ENCODE measurements around the gene IL2RA. TPM values are rescaled to one million over a fixed set of nuclear protein-coding genes. Genes with fewer than 3 reads are reported as not detected.

IL2RA gene
- total and polyA plus RNA-seq, 10 of the 15 experiments (the other 5 are each of a cell fraction or from before 2014, with no cell fraction given): 2.2 to 6.0 (median 4.9) TPM

GRCh38 chr10:5981529-5981928 lies 80.6 kb downstream of the IL2RA start:
- no peak for ATAC-seq
- Histone ChIP-seq H3K4me3 (no peak overlapping the region), H4K20me1 (ENCODE audit: control insufficient read depth, insufficient read depth) (no peaks in the 10 kb centered on the region), H3K36me3 (ENCODE audit: control insufficient read depth in 2 of 2, insufficient read depth in 2 of 2, low read length in 1 of 2) (no peaks in the 10 kb centered on the region), H2AFZ (ENCODE audit: control insufficient read depth, low read depth, low read length) (no peak overlapping the region), H3K4me2 (ENCODE audit: control insufficient read depth, insufficient read depth) (no peak overlapping the region), H3K9me3 (replicated peaks; ENCODE audit: control insufficient read depth, insufficient read depth, low read length) (no peaks in the 10 kb centered on the region; the same call in 2 of the 3 replicates), H3K27ac (ENCODE audit: control insufficient read depth, insufficient read depth) (no peak overlapping the region), H3K4me1 (ENCODE audit: control insufficient read depth, insufficient read depth, low read length) (no peaks in the 10 kb centered on the region), H3K9ac (ENCODE audit: control insufficient read depth, insufficient read depth, low read length) (no peak overlapping the region), H3K27me3 (replicated peaks in 1 of 2; ENCODE audit: control insufficient read depth in 2 of 2, insufficient read depth in 2 of 2, low read length in 1 of 2) (no peaks in the 10 kb centered on the region; a peak in 1 of 4 replicates), H3K79me2 (ENCODE audit: control insufficient read depth, insufficient read depth, low read length) (peaks cover 16% of the 10 kb centered on the region)
- ChIA-PET POLR2A (interaction anchor here (0.6 kb wide), 2 partner anchors 43 to 106 kb away, joined by 5 read pairs; no protein-coding TSS in a partner anchor), RAD21 (ENCODE audit: unreplicated experiment) (interaction anchor here (0.7 kb wide), 1 partner anchor 354 kb away, joined by 4 read pairs; no protein-coding TSS in a partner anchor), CTCF (no interaction called here), SMC1A (ENCODE audit: uncharacterized antibody, unreplicated experiment) (no interaction called here)
- DNase-seq (ENCODE audit: low read depth, low spot score): no peak
- no peak for FAIRE-seq
- intact Hi-C loops (cut with micrococcal nuclease; ENCODE audit: unreplicated experiment) (no loop called here), in situ Hi-C loops (cut with MboI) (no loop called here)
- no TSS peak for BruUV-seq (replicated peaks)
- WGBS (ENCODE audit: insufficient coverage, insufficient replicate concordance, low lambda C conversion rate, missing lambda C conversion rate): 80% methylated on average over 9 of the region's 9 CpGs
- TF ChIP-seq ATF2 (IDR thresholded peaks at IDR 0.05; ENCODE audit: low read length): no peak
- TF ChIP-seq HDAC2 (IDR thresholded peaks at IDR 0.05): no peak
- no peak for TF ChIP-seq BHLHE40 (IDR thresholded peaks at IDR 0.05; ENCODE audit: borderline replicate concordance in 1 of 2, low read depth in 2 of 2, low read length in 1 of 2)
- no peak for TF ChIP-seq CUX1 (IDR thresholded peaks at IDR 0.05; ENCODE audit: insufficient replicate concordance, low read depth, low read length)
- TF ChIP-seq BCL11A (IDR thresholded peaks at IDR 0.05; ENCODE audit: low read depth, low read length): no peak
- no peak for TF ChIP-seq ZBTB40 (IDR thresholded peaks at IDR 0.05; ENCODE audit: borderline replicate concordance)
- TF ChIP-seq ATF3 (IDR thresholded peaks at IDR 0.05; ENCODE audit: borderline replicate concordance, extremely low read depth, low read depth, low read length): no peak
- TF ChIP-seq RELA (IDR thresholded peaks at IDR 0.05; ENCODE audit: borderline replicate concordance, partially characterized antibody): no peak
- TF ChIP-seq MEF2B (IDR thresholded peaks at IDR 0.05; ENCODE audit: partially characterized antibody, poor library complexity, severe bottlenecking): no peak
- TF ChIP-seq RFX5 (IDR thresholded peaks at IDR 0.05; ENCODE audit: low read depth, low read length): no peak
